ENCODE results near the gene MYCBP2.

DNA sequence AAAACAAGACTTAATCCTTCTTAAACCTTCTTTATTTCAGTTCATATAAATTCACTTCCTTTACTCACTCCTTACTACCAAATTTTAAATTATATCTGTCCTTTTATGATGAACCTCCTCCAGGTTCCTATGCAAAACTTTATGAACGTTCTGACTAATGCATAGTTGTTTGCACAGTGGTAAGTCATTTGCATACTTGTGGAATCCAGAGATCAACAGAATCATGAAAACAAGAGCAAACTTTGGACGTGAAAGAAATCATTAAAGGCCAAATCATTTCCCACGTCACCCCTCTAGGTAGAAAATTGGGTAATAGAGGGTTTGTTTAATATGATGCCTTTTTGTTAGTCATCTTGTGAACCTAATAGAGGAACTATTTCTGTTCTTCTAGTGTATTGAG, 32.3 kb upstream of the MYCBP2 start:
- no peak for TF ChIP-seq POLR2A (IDR thresholded peaks at IDR 0.05)
- TF ChIP-seq, protein P1, sequence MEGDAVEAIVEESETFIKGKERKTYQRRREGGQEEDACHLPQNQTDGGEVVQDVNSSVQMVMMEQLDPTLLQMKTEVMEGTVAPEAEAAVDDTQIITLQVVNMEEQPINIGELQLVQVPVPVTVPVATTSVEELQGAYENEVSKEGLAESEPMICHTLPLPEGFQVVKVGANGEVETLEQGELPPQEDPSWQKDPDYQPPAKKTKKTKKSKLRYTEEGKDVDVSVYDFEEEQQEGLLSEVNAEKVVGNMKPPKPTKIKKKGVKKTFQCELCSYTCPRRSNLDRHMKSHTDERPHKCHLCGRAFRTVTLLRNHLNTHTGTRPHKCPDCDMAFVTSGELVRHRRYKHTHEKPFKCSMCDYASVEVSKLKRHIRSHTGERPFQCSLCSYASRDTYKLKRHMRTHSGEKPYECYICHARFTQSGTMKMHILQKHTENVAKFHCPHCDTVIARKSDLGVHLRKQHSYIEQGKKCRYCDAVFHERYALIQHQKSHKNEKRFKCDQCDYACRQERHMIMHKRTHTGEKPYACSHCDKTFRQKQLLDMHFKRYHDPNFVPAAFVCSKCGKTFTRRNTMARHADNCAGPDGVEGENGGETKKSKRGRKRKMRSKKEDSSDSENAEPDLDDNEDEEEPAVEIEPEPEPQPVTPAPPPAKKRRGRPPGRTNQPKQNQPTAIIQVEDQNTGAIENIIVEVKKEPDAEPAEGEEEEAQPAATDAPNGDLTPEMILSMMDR (IDR thresholded peaks at IDR 0.05), result no peak

Measured in vagina (tissue), 2 donors.